ENCODE data around the gene GNA12.
"Not testable (repeated sequence)": the region's sequence is repeated elsewhere in the genome, so short reads cannot be mapped to it uniquely, and the experiment has no call there.

GNA12 gene

GRCh38 chr7:2687881-2688318 is 156.2 kb downstream of the GNA12 start, which contains the start of gene AMZ1:
AMZ1 (plus strand) TSS chr7:2688202; CDS start chr7:2700452, 12,250 bp downstream.
- DNase-seq, result no peak

DNA sequence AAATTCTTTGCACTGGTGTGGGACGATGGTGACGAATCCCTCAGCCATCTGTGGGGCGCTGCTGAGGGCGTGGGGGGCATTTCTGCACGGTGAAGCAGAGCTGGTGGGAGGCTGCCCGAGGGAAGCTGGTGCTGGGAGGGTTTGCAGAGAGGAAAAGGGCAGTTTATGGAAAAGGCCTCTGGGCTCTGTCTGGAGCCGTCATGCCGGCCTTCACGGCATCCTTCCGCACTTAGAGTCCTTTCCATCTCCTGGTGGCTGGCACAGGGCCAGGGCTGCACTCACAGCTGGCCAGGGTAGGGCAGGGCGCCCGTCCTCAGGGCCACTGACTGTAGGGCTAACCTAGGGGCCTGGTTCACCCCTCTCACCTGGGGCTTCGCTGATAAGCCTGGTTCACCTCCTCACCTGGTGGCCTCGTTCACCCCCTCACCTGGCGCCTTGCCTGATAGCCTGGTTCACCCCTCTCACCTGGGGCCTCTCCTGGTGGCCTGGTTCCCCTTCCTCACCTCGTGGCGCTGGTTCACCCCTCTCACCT is 156.7 kb downstream of the GNA12 start:
- no peak for DNase-seq

DNA sequence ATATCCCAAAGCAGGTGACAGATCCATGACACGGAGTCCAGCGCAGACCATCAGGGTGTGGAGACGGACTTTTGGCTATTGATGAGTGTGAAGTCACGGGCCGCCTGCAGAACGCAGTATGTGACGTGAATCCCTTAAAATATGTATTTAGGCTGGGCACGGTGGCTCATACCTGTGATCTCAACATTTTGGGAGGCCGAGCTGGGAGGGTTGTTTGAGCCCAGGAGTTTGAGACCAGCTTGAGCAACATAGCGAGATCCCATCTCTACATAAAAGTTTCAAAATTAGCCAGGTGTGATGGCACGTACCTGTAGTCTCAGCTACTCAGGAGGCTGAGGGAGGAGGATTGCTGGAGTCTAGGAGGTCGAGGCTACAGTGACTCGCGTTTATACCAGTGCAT is 158.0 kb downstream of the GNA12 start:
- no peak for DNase-seq

- no peak for DNase-seq
These were observed 159.6 kb downstream of the GNA12 start for GRCh38 chr7:2684501-2684900.

DNA sequence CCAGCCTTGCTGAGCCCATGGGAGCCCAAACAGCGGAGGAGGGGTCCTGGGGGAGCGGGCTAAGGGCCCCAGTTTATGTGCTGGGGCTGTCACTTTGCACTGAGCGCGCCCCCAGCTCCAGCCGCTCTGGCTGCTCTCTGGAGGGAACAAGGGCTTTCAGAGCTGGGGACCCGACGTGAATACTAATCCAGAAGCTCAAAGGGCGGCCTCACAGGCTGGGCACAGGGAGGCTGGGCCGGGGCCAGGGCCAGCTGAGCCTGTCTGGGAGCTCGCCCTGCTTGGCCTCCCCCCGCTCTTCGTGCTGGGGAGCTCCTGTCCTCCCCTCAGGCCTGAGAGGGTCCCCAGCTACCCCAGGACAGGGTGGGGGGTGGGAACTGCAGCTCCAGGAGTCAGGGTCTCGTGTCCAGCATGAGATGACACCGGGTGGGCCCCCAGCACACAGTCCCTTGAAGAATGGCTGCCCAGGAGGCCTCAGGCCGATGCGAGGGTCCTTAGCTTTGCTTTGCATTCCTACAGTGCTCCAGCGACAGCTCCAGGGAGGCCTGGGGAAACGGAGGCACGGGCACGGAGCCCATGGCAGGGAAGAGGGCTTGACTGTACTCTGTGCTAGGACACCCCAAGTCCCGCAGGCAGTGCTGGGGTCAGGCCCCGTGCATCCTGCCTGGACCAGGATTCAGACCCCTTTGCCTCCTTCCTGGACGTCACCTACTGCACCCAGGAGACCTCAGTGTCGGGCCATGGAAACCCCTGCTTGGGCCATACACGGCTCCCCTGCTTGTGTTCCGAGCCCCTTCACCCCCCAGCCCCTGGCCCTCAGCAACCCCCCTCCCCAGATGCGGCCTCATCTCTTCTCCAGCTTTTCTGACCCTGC is 161.9 kb downstream of the GNA12 start:
- DNase-seq, result no peak

DNA sequence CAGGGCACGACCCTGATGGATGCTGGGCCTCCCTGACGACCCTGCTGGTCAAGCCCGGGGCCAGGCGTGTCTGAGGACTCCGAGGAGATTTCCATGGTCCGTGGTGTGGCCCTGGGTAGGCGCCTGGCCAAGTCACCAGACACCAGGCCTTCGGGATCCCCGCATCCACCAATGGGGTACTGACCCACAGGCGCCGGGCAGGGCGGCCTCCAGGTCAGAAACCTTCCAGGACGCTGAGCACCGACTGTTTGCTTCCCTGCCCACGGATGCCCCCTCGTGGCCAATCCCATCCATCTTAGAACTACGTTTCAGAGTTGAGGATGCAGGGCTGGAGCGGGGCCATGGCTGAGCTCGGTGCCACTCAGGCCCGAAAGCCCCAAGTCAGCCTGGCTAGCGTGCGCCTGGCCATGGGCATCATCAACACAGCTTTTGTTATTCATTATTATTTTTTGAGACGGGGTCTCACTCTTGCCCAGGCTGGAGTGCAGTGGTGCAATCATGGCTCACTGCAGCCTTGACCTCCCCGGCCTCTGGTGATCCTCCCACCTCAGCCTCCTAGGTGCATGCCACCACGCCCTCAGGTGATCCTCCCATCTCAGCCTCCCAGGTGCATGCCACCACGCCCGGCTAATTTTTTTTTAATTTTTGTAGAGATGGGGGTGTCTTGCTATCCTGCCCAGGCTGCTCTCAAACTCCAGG is 163.2 kb downstream of the GNA12 start:
- DNase-seq, result peak; percentile 50 to 58

- no peak for DNase-seq
These were observed 163.9 kb downstream of the GNA12 start for GRCh38 chr7:2680256-2680655.

DNA sequence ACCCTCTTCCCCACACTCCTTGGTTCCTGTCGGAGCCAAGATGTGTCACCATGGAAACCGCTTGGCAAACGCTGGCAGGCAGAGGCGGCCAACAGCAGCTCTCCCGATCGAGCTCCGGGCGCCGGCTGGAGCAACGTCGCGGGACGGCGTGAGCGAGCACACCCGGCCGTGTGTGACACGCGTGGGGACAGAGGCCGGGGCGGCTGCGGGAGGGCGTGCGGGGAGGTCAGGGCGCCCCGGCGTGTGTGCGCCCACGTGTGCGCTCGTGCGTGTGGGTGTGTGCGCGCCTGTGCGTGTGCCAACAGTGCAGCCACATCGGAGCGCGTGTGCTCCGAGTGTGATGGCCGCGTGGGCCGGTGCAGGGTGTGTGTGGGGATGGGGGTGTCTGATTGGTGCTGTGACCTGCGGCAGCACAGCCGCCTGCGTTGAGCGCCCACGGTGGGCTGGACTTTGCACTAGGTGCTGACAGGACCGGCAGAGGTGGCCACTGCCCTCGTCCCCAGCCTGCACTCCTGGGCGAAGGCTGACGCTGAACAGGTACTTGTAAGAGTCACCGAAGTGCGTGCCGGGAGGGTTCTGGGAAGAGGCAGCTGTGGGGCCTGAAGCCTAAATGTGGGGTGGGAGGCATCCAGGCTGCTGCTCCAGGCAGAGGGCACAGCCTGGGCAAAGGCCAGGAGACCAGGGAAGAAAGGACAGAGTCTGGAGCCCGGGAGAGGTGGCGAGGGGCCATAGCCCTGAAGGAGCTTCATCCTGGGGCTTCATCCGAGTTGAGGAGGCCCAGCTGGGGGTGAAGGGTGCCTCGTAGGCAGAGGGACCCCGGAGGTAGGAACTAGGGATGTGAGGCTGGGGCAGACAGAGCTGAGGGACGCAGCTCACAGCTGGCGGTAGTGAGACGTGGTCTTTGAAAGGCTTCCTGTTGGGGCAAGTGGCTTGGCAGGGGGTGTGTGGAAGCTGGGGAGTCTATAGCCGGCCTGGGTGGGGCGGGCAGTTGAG is 164.7 kb downstream of the GNA12 start:
- DNase-seq, result not testable (repeated sequence)

DNA sequence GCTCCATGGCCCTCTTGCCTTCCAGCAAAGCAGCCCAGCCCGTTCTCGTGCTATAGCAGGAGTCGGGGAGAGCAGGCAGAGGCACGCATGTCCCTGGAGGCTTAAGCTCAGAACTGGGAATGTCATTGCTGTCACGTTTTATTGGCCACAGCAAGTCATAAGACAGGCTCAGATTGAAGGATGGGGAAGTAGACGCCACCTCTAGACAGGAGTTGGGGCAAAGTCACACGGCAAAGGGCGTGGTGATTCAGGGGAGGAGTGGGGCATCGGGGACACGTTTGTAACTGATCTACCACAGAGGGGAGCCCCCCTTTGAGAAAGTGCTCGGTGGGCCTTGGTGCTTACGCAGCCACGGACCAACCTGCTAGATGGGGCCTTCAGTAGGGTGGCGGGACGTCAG is 165.7 kb downstream of the GNA12 start:
- DNase-seq, result not testable (repeated sequence)

Measured in activated CD4-positive, alpha-beta T cell treated with anti-CD3 and anti-CD28 coated beads for 4 hours (primary cell).